H1 (cell line): ENCODE measurements around the gene NBDY. TPM values are rescaled to one million over a fixed set of nuclear protein-coding genes. Genes with fewer than 3 reads are reported as not detected.

Experiments used
- ATF3 ChIP-seq: IDR thresholded peaks from 2 replicates; pipeline ENCODE4 v1.6.1; 2011; ENCODE audit warnings: low read depth, mild to moderate bottlenecking, low read length; ENCODE audit not compliant: insufficient read depth
- E2F6 ChIP-seq: IDR thresholded peaks from 2 replicates; pipeline ENCODE4 v1.6.1; 2012; ENCODE audit warnings: inconsistent platforms
- HDAC6 ChIP-seq: IDR thresholded peaks from one replicate; pipeline ENCODE4 v1.7.1; 2012; ENCODE audit warnings: low read depth, mild to moderate bottlenecking, inconsistent platforms, low read length, moderate library complexity
- MAFK ChIP-seq: IDR thresholded peaks from 2 replicates; pipeline ENCODE4 v1.6.1; 2012; ENCODE audit warnings: low read depth, mild to moderate bottlenecking, improper control_type of control experiment, low read length
- RNF2 ChIP-seq: fragments of 200-900, 300-1000 bp; sonication (generic); IDR thresholded peaks from 2 replicates; pipeline ENCODE4 v1.7.1; 2016; ENCODE audit warnings: borderline replicate concordance, low read depth, mild to moderate bottlenecking, antibody characterized with exemption, low read length; ENCODE audit not compliant: poor library complexity, severe bottlenecking; ENCODE audit errors: missing control alignments
- SIX5 ChIP-seq: IDR thresholded peaks from 2 replicates; pipeline ENCODE4 v1.6.1; 2011; ENCODE audit warnings: mild to moderate bottlenecking, low read depth, low read length
- TAF1 ChIP-seq: IDR thresholded peaks from 2 replicates; pipeline ENCODE4 v1.6.1; 2011; ENCODE audit warnings: mild to moderate bottlenecking, low read depth, low read length
- polyA plus RNA-seq, 7 experiments: library from polyadenylated mRNA; depleted of rRNA in 3 of 7; stranded (reverse) in 5 of 7; unstranded in 2 of 7; fragments of >200 nt in 5 of 7; fragments of 200-250 nt in 2 of 7; gene quantifications; 1 replicate in 5 of 7; 2 replicates in 1 of 7; 4 replicates in 1 of 7; pipeline versions ENCODE4 v1.2.1 to v1.2.3, GENCODE V29; 2011 to 2013; ENCODE audit warnings: missing spikeins in 2 of 7, mixed read lengths in 2 of 7
- total RNA-seq: library from RNA; stranded (reverse); fragmentation: NEBNext Ultra II Directional; extraction: Animal tissue kit (Norgen Biotek cat#: 25700); gene quantifications from 2 replicates; pipeline ENCODE4 v1.2.1, GENCODE V29; 2021

Gene NBDY
- total and polyA plus RNA-seq, 2 of the 8 experiments (the other 6 are each of a cell fraction or from before 2014, with no cell fraction given): 42.3 to 57.8 TPM

GRCh38 chrX:56857042-56857441, 128.0 kb downstream of the NBDY start (continued):
- TF ChIP-seq MAFK (no peak), HDAC6 (no peak), E2F6 (no peak), SIX5 (no peak), TAF1 (no peak), ATF3 (no peak), RNF2 (no peak)
